SK-N-SH treated with all-trans-retinoic acid at 6 μM for 48 hours (cell line): ENCODE measurements around the gene HDHD2.
"Not testable (repeated sequence)": the region's sequence is repeated elsewhere in the genome, so short reads cannot be mapped to it uniquely, and the experiment has no call there.

Experiments used
- ZNF70 ChIP-seq: fragments of 450-650 bp; formaldehyde crosslinking; IDR thresholded peaks from 2 replicates; pipeline ENCODE4 v1.5.0; 2020; ENCODE audit warnings: mild to moderate bottlenecking, moderate library complexity
- TF ChIP-seq, protein P1 (sequence below): fragments of 250-450 bp; sonication (Bioruptor Pico); IDR thresholded peaks from 2 replicates; pipeline ENCODE4 v1.5.0; 2020; ENCODE audit warnings: mild to moderate bottlenecking, moderate library complexity
- TF ChIP-seq, protein P2 (sequence below): fragments of 250-450 bp; sonication (Bioruptor Pico); IDR thresholded peaks from 2 replicates; pipeline ENCODE4 v1.8.0; 2020; ENCODE audit warnings: mild to moderate bottlenecking, moderate library complexity, borderline replicate concordance

DNA sequence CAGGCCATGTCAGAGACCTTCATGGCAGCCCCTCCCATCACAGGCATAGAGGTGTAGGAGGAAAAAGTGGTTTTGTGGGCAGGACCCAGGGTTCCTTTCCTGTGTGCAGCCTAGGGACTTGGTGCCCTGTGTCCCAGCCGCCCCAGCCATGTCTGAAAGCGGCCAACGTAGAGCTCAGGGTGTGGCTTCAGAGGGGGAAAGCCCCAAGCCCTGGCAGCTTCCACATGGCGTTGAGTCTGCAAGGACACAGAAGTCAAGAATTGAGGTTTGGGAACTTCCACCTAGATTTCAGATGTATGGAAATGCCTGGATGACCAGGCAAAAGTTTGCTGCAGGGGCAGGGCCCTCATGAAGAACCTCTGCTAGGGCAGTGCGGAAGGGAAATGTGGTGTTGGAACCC lies 31.9 kb upstream of the HDHD2 start:
- TF ChIP-seq, protein P1, sequence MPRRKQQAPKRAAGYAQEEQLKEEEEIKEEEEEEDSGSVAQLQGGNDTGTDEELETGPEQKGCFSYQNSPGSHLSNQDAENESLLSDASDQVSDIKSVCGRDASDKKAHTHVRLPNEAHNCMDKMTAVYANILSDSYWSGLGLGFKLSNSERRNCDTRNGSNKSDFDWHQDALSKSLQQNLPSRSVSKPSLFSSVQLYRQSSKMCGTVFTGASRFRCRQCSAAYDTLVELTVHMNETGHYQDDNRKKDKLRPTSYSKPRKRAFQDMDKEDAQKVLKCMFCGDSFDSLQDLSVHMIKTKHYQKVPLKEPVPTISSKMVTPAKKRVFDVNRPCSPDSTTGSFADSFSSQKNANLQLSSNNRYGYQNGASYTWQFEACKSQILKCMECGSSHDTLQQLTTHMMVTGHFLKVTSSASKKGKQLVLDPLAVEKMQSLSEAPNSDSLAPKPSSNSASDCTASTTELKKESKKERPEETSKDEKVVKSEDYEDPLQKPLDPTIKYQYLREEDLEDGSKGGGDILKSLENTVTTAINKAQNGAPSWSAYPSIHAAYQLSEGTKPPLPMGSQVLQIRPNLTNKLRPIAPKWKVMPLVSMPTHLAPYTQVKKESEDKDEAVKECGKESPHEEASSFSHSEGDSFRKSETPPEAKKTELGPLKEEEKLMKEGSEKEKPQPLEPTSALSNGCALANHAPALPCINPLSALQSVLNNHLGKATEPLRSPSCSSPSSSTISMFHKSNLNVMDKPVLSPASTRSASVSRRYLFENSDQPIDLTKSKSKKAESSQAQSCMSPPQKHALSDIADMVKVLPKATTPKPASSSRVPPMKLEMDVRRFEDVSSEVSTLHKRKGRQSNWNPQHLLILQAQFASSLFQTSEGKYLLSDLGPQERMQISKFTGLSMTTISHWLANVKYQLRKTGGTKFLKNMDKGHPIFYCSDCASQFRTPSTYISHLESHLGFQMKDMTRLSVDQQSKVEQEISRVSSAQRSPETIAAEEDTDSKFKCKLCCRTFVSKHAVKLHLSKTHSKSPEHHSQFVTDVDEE (CRISPR knock-in tag), result not testable (repeated sequence)
- TF ChIP-seq, protein P2, sequence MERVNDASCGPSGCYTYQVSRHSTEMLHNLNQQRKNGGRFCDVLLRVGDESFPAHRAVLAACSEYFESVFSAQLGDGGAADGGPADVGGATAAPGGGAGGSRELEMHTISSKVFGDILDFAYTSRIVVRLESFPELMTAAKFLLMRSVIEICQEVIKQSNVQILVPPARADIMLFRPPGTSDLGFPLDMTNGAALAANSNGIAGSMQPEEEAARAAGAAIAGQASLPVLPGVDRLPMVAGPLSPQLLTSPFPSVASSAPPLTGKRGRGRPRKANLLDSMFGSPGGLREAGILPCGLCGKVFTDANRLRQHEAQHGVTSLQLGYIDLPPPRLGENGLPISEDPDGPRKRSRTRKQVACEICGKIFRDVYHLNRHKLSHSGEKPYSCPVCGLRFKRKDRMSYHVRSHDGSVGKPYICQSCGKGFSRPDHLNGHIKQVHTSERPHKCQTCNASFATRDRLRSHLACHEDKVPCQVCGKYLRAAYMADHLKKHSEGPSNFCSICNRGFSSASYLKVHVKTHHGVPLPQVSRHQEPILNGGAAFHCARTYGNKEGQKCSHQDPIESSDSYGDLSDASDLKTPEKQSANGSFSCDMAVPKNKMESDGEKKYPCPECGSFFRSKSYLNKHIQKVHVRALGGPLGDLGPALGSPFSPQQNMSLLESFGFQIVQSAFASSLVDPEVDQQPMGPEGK (CRISPR knock-in tag), result not testable (repeated sequence)
- TF ChIP-seq ZNF70 (CRISPR knock-in tag), result not testable (repeated sequence)
